G401.6 (cell line): Measurements from ENCODE around the gene CENPO.
A peak's percentile ranks its signal among the peaks of the same experiment; 100 is the strongest.

ENCODE experiments used
- FAIRE-seq: peaks from 2 replicates; lab custom pipeline; 2012; peaks lifted over from hg19 to GRCh38; lab: Jason Lieb, UNC

The CENPO gene

GRCh38 chr2:24792874-24793760 lies at the start of gene CENPO, which contains the start of gene PTRHD1:
Gene CENPO (plus strand): TSS chr2:24793425. CDS start chr2:24793920, 495 bp downstream.
Gene PTRHD1 (minus strand): TSS chr2:24793391. CDS start chr2:24793377, 14 bp downstream.
- peak; percentile 63 for FAIRE-seq

DNA sequence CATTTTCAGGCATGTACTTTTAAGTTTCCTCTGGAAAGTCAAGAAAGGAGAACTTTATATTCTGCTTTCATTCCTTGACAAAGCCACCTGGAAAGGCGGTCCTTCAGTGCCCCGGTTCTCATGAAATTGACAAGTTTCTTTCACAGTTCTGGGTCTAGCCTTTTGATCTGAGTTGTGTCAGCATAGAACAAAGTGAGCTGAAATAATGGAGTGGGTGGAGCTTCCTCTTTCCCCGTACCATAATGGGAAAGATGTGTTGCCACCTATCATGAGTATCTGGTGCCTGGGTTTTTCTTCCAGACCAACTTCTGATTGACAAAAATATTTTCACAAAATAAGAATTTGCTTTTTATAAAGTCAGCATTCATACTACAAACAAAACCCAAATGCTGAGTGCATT lies 49.3 kb upstream of the CENPO start:
- no peak for FAIRE-seq

GRCh38 chr2:24744356-24744755 lies 48.9 kb upstream of the CENPO start:
- FAIRE-seq = no peak

- FAIRE-seq = no peak
Measured at GRCh38 chr2:24745825-24746224, 47.4 kb upstream of the CENPO start.

DNA sequence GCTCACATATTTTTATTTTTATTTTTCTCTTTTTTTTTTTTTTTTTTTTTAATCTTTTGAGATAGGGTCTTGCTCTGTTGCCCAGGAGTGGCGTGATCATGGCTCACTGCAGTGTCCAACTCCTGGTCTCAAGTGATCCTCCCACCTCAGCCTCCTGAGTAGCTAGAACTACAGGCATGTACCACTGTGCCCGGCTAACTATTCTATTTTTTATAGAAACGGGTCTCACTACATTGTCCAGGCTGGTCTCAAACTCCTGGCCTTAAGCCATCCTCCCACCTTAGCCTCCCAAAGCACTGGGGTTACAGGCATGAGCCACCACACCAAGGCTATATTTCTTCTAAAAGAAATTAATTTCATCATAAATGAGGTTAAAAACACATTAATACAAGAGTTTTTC lies 45.9 kb upstream of the CENPO start:
- no peak for FAIRE-seq

DNA sequence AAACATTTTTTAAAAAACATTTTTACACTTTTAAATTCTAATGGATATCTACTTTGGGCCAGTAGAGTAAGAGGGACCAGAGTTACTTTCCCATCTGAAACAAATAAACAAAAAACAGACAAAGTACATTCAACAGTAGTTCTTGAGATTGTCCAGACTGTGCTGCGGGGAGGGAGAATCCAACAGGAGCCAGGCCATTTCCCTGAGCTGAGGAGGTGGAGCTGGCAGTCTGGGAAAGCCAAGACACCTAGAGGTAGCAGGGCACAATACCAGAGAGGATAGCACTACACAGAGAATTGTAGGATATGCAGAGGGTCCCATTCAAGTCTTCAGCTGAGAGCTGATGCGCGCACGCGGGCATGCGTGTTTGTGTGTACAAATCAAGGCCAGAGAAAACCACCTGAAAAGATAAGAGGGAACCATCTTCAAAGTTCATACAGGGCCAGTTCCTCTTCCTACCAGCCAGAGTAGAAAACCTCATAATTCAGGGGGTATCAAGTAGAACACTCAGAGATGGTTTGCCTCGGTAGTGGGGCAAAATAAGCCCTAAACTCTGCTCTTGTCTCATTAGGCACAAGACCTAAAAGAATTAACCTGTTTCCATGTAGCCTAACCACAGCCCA lies 44.0 kb upstream of the CENPO start:
- FAIRE-seq = no peak

- FAIRE-seq = no peak
Measured at GRCh38 chr2:24754985-24755705, 38.1 kb upstream of the CENPO start.

DNA sequence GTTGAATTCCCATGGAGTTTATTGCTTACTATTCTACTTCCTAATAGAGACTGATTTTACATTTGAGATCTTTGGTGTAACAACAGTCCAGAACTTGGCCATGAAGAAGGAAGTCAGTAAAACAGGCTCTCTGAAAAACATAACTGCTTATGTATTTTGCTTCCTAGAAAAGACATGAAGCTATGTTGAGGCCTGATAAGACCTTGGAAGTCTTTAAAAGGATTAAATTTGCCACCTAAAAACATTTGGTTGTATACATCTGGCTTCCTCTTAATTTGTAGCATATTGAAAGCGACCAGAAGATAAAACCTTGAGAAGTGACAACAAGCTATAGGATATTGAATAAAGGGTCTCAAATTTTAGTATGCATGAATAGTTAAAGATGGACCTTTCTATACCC lies 36.4 kb upstream of the CENPO start:
- no peak for FAIRE-seq

GRCh38 chr2:24761866-24762265 lies 31.4 kb upstream of the CENPO start:
- FAIRE-seq = no peak

GRCh38 chr2:24762518-24762917 lies 30.7 kb upstream of the CENPO start:
- FAIRE-seq = no peak

- no peak for FAIRE-seq
Measured at GRCh38 chr2:24763843-24764242, 29.4 kb upstream of the CENPO start.

DNA sequence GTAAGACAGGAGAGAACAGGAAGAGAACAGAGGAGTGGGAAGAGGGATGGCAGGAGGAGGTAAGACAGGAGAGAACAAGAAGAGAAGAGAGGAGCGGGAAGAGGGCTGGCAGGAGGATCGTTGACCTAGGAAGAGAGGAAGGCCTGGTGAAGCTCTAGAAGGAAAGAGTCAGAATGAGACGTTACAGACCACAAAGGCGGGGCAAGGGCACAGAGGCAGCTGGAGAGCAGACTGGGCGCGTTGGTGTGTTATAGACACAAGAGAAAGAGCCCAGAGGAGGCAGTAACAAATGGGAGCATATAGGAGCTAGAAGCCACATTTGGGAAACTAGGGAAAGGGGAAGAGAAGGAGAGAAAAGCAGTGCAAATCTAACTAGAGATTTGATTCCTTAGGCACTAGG lies 26.6 kb upstream of the CENPO start:
- FAIRE-seq = no peak

DNA sequence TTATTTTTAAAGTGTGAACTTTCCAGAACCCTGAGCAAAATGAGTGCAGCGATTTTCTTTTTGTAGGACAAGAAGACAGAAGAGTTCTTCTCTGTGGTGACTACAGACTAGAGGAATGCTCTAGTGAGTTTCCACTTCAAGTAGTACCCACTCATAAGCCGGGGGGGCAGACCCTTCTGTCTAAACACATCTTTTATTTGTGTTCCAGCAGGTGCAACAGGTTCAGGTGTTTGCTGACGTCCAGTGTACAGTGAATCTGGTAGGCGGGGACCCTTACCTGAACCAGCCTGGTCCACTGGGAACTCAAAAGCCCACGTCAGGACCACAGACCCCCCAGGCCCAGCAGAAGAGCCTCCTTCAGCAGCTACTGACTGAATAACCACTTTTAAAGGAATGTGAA lies 25.2 kb upstream of the CENPO start:
- no peak for FAIRE-seq

- FAIRE-seq = no peak
Measured at GRCh38 chr2:24768601-24769000, 24.6 kb upstream of the CENPO start.

GRCh38 chr2:24771061-24771460 lies 22.2 kb upstream of the CENPO start:
- no peak for FAIRE-seq

DNA sequence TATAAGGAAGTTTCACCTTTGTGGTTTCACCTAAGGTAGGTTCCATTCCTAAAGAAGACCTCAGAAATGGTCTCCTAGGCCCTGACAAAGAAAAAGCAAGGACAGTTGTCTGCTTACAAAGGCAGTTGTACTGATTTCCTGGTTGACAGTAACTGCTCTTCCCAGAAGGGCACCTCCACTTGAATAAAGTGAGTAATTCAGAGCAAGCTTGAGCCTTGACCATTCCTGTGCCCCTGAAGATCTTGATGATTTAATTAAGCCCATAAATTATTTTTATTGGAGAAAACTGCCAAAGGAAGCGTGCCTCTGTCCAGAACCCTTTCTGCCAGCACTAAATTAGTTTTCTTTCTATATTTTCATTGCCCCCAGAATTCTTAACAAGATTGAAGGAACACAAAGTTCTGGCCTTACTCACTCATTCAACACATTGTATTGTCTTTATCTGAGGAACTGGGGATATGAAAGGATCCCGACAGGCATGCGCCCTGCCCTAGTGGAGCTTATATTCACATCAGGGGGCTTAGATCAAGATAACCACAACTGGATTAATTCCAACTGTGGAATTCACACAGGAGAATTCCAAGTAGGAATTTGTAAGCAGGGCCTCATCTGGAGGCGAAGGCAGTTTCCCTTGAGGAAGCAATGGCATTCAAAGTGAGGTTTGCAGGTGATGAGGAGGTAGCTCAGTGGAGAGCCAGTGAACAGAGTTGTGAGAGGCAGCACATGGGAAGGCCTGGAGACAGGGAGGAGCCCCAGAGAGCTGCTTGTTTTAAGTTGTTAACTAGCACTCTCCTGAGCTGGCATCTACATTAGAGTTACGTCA lies 21.2 kb upstream of the CENPO start:
- FAIRE-seq = no peak

- FAIRE-seq = no peak
Measured at GRCh38 chr2:24774373-24774772, 18.9 kb upstream of the CENPO start.

DNA sequence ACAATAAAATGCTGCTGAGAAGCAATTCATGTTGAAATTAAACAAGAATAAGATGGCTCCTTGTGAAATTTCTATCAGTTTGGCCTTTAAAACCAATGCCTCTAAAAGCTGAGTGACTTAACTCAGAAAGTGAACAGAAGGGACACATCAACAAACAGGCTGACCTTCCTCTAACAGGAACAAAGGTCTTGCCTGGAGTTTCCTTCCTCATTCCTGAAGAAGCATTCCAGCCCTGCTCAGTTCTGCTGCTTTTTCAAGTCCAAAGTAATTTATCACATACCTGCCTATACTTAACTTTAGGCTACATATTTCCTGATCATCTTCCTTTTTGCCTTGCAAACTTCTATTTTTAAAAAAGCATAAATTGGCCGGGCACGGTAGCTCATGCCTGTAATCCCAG lies 14.1 kb upstream of the CENPO start:
- FAIRE-seq = no peak

DNA sequence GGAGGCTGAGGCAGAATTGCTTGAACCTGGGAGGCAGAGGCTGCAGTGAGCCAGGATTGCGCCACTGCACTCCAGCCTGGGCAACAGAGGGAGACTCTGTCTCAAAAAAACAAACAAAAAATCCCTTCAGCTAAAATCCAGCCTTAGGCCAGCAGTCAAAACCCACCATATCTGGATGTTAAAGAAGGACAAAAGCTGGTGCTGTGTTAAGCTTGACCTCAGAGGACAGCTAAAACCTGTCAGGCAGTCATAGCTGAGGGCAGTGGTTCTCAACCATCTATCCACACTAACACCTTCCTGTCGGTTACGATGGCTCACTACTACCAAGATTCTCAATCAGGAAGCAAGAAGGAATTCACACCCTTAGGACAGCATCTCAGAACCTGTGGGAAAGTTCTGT lies 9.6 kb upstream of the CENPO start:
- no peak for FAIRE-seq

GRCh38 chr2:24785671-24786321 lies 7.4 kb upstream of the CENPO start:
- no peak for FAIRE-seq

GRCh38 chr2:24787532-24787931 lies 5.7 kb upstream of the CENPO start:
- FAIRE-seq = no peak

- FAIRE-seq = no peak
Measured at GRCh38 chr2:24788816-24789215, 4.4 kb upstream of the CENPO start.
